Measurements from ENCODE around the gene SLC25A23. TPM values are rescaled to one million over a fixed set of nuclear protein-coding genes. Genes with fewer than 3 reads are reported as not detected.
A peak's percentile ranks its signal among the peaks of the same experiment; 100 is the strongest.

The SLC25A23 gene
- total and polyA plus RNA-seq, 9 of the 15 experiments (the other 6 are each of a cell fraction or from before 2014, with no cell fraction given): 6.1 to 72.0 (median 26.6) TPM

GRCh38 chr19:6393074-6393982, 66.3 kb downstream of the SLC25A23 start, which contains the start of gene GTF2F1 (continued):
- TF ChIP-seq, protein P1, sequence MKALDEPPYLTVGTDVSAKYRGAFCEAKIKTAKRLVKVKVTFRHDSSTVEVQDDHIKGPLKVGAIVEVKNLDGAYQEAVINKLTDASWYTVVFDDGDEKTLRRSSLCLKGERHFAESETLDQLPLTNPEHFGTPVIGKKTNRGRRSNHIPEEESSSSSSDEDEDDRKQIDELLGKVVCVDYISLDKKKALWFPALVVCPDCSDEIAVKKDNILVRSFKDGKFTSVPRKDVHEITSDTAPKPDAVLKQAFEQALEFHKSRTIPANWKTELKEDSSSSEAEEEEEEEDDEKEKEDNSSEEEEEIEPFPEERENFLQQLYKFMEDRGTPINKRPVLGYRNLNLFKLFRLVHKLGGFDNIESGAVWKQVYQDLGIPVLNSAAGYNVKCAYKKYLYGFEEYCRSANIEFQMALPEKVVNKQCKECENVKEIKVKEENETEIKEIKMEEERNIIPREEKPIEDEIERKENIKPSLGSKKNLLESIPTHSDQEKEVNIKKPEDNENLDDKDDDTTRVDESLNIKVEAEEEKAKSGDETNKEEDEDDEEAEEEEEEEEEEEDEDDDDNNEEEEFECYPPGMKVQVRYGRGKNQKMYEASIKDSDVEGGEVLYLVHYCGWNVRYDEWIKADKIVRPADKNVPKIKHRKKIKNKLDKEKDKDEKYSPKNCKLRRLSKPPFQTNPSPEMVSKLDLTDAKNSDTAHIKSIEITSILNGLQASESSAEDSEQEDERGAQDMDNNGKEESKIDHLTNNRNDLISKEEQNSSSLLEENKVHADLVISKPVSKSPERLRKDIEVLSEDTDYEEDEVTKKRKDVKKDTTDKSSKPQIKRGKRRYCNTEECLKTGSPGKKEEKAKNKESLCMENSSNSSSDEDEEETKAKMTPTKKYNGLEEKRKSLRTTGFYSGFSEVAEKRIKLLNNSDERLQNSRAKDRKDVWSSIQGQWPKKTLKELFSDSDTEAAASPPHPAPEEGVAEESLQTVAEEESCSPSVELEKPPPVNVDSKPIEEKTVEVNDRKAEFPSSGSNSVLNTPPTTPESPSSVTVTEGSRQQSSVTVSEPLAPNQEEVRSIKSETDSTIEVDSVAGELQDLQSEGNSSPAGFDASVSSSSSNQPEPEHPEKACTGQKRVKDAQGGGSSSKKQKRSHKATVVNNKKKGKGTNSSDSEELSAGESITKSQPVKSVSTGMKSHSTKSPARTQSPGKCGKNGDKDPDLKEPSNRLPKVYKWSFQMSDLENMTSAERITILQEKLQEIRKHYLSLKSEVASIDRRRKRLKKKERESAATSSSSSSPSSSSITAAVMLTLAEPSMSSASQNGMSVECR (CRISPR knock-in tag; IDR thresholded peaks at IDR 0.05): peak; percentile 91
- TF ChIP-seq TRIM28 (IDR thresholded peaks at IDR 0.05): no peak
- no peak for TF ChIP-seq KLF10 (CRISPR knock-in tag; IDR thresholded peaks at IDR 0.05)
- TF ChIP-seq, protein P2, sequence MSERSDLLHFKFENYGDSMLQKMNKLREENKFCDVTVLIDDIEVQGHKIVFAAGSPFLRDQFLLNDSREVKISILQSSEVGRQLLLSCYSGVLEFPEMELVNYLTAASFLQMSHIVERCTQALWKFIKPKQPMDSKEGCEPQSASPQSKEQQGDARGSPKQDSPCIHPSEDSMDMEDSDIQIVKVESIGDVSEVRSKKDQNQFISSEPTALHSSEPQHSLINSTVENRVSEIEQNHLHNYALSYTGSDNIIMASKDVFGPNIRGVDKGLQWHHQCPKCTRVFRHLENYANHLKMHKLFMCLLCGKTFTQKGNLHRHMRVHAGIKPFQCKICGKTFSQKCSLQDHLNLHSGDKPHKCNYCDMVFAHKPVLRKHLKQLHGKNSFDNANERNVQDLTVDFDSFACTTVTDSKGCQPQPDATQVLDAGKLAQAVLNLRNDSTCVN (CRISPR knock-in tag; IDR thresholded peaks at IDR 0.05): no peak
- no peak; the same call in 1 of the 2 replicates for TF ChIP-seq ZNF263 (CRISPR knock-in tag; IDR thresholded peaks at IDR 0.05; ENCODE audit: borderline replicate concordance)
- no peak for TF ChIP-seq ZC3H11A (IDR thresholded peaks at IDR 0.05; ENCODE audit: low read depth, low read length)
- TF ChIP-seq KAT7 (CRISPR knock-in tag; IDR thresholded peaks at IDR 0.05; ENCODE audit: borderline replicate concordance): peak; percentile 79; the same call in 1 of the 2 replicates
- TF ChIP-seq RBM34 (IDR thresholded peaks at IDR 0.05; ENCODE audit: borderline replicate concordance, insufficient read depth, low read length): no peak
- no peak for TF ChIP-seq HES1 (IDR thresholded peaks at IDR 0.05; ENCODE audit: low read depth)
- no peak for TF ChIP-seq DPF2 (IDR thresholded peaks at IDR 0.05)
- TF ChIP-seq, protein P3, sequence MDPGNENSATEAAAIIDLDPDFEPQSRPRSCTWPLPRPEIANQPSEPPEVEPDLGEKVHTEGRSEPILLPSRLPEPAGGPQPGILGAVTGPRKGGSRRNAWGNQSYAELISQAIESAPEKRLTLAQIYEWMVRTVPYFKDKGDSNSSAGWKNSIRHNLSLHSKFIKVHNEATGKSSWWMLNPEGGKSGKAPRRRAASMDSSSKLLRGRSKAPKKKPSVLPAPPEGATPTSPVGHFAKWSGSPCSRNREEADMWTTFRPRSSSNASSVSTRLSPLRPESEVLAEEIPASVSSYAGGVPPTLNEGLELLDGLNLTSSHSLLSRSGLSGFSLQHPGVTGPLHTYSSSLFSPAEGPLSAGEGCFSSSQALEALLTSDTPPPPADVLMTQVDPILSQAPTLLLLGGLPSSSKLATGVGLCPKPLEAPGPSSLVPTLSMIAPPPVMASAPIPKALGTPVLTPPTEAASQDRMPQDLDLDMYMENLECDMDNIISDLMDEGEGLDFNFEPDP (CRISPR knock-in tag; IDR thresholded peaks at IDR 0.05): no peak
- no peak for TF ChIP-seq ZSCAN29 (IDR thresholded peaks at IDR 0.05)
- no peak for TF ChIP-seq PHB2 (IDR thresholded peaks at IDR 0.05; ENCODE audit: low read depth)
- TF ChIP-seq, protein P4, sequence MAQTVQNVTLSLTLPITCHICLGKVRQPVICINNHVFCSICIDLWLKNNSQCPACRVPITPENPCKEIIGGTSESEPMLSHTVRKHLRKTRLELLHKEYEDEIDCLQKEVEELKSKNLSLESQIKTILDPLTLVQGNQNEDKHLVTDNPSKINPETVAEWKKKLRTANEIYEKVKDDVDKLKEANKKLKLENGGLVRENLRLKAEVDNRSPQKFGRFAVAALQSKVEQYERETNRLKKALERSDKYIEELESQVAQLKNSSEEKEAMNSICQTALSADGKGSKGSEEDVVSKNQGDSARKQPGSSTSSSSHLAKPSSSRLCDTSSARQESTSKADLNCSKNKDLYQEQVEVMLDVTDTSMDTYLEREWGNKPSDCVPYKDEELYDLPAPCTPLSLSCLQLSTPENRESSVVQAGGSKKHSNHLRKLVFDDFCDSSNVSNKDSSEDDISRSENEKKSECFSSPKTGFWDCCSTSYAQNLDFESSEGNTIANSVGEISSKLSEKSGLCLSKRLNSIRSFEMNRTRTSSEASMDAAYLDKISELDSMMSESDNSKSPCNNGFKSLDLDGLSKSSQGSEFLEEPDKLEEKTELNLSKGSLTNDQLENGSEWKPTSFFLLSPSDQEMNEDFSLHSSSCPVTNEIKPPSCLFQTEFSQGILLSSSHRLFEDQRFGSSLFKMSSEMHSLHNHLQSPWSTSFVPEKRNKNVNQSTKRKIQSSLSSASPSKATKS (CRISPR knock-in tag; IDR thresholded peaks at IDR 0.05): no peak
- TF ChIP-seq SFPQ (IDR thresholded peaks at IDR 0.05; ENCODE audit: low read depth, low read length): no peak

Data from K562 (cell line).